ENCODE measurements around the gene PTCRA.

Gene PTCRA

GRCh38 chr6:42974919-42975505 lies 59.2 kb downstream of the PTCRA start:
- DNase-seq, result no peak
